Adrenal gland (tissue), 5 donors: ENCODE data around the gene CD177.

Experiments used
- CTCF ChIP-seq, 6 experiments: fragments of 450-650 bp in 4 of 6; fragments of 200-600 bp in 2 of 6; sonication (generic) in 1 of 6; IDR thresholded peaks; 1 replicate in 5 of 6; 2 replicates in 1 of 6; pipeline versions ENCODE4 v1.5.1 to v1.8.0; 2016 to 2021; ENCODE audit warnings: antibody characterized with exemption in 6 of 6, mild to moderate bottlenecking in 2 of 6, moderate library complexity in 1 of 6
- POLR2A ChIP-seq, 2 donors: fragments of 450-650 bp; IDR thresholded peaks; one replicate each; pipeline ENCODE4 v1.6.1; 2017; ENCODE audit warnings: antibody characterized with exemption in 2 of 2, mild to moderate bottlenecking in 2 of 2, moderate library complexity in 1 of 2
- donor health status: DM: no; HTN: no; CAD: no.

DNA sequence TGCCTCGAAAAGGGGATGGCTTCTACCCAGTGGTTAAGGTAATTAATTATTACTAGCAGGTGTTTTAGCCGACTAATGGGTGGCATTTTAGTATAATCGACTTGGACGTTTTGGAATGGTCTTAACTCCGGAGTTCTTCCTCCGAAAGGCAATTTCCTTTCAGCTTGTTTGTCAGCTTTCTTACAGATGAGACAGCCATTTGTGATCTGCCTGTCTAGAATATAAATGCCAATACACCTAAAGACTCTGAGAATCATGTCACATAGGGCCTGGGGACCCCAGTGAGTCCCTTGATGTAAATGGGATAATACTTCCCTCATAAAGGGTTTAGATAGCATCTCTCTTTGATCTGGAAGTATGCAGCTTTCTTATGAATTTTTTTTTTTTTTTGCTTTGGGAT lies 42.2 kb upstream of the CD177 start:
- TF ChIP-seq CTCF (IDR thresholded peaks at IDR 0.05), result no peak
- TF ChIP-seq POLR2A (IDR thresholded peaks at IDR 0.05), result no peak
